ENCODE measurements around the gene PVALB.

PVALB gene

GRCh38 chr22:36846271-36846670 is 29.4 kb upstream of the PVALB start:
- DNase-seq, result no peak

- DNase-seq, result no peak
Measured at GRCh38 chr22:36840106-36840505, 23.3 kb upstream of the PVALB start.

- no peak for DNase-seq
Measured at GRCh38 chr22:36839356-36840073, 22.7 kb upstream of the PVALB start.

GRCh38 chr22:36838119-36839030 is 21.5 kb upstream of the PVALB start:
- DNase-seq, result no peak

GRCh38 chr22:36835903-36836302 is 19.1 kb upstream of the PVALB start:
- DNase-seq, result no peak

- no peak for DNase-seq
Measured at GRCh38 chr22:36833073-36833472, 16.2 kb upstream of the PVALB start.

- no peak for DNase-seq
Measured at GRCh38 chr22:36831717-36832116, 14.9 kb upstream of the PVALB start.

GRCh38 chr22:36831206-36831605 is 14.4 kb upstream of the PVALB start:
- DNase-seq, result no peak

- DNase-seq, result no peak
Measured at GRCh38 chr22:36830601-36831000, 13.8 kb upstream of the PVALB start.

- no peak for DNase-seq
Measured at GRCh38 chr22:36829370-36830002, 12.7 kb upstream of the PVALB start.

- no peak for DNase-seq
Measured at GRCh38 chr22:36828815-36829214, 12.0 kb upstream of the PVALB start.

GRCh38 chr22:36826262-36826661 is 9.4 kb upstream of the PVALB start:
- no peak for DNase-seq

- no peak for DNase-seq
Measured at GRCh38 chr22:36824655-36825054, 7.8 kb upstream of the PVALB start.

GRCh38 chr22:36823186-36823839 is 6.5 kb upstream of the PVALB start:
- DNase-seq, result no peak

- no peak for DNase-seq
Measured at GRCh38 chr22:36822581-36822980, 5.7 kb upstream of the PVALB start.

GRCh38 chr22:36819112-36819511 is 2.3 kb upstream of the PVALB start:
- no peak for DNase-seq

- no peak for DNase-seq
Measured at GRCh38 chr22:36818010-36818642, 1.3 kb upstream of the PVALB start.

GRCh38 chr22:36817525-36817848 is 652 bp upstream of the PVALB start:
- DNase-seq, result no peak

- DNase-seq, result no peak
Measured at GRCh38 chr22:36816339-36816635, 548 bp downstream of the PVALB start.

GRCh38 chr22:36815558-36816338 is 1.1 kb downstream of the PVALB start:
- DNase-seq, result no peak

- no peak for DNase-seq
Measured at GRCh38 chr22:36814801-36815200, 2.0 kb downstream of the PVALB start.

GRCh38 chr22:36811094-36811800 is 5.6 kb downstream of the PVALB start:
- DNase-seq, result no peak
